Measurements from ENCODE around the gene GFER.
A peak's percentile ranks its signal among the peaks of the same experiment; 100 is the strongest.
"Not testable (repeated sequence)": the region's sequence is repeated elsewhere in the genome, so short reads cannot be mapped to it uniquely, and the experiment has no call there.

Gene GFER

DNA sequence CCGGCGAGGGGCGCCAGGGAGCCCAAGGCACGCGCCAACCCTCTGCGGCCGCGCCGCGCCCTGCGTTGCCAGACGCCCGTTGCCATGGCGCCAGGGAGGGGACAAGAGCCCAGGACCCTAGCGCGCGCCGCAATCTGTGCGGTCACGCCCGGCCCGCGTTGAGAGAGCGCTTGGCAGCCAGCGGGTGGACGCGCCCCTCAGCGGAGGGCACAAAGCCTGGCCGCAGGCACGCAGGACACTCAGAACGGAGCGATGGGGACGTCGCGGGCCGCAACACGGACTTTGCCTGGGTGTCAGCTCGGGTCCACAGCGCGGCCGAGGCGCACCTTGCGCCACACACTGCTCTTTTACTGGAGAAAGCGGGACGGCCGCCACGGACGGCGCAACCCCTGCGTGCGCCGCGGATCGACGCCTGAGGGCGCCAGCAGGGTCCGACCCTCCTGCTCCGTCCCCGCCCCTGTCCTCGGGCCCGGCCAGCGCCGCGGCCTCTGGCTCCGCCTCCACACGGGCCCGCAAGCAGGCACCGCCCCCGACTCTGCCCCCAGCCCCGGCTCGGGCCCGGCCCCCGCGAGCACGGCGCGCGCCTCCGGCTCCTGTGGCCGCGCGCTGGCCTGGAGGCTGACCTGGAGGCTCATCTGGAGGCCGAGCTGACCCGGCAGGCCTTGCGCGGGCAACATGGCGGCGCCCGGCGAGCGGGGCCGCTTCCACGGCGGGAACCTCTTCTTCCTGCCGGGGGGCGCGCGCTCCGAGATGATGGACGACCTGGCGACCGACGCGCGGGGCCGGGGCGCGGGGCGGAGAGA, at the start of gene GFER:
TSS of gene GFER (plus strand) at position 650 of the 803 bp plus-strand sequence. CDS start at position 676, 26 bp downstream.
- Histone ChIP-seq H3K27me3 (ENCODE audit: control insufficient read depth, insufficient read depth, low read length) (peaks cover 20% of the 10 kb centered on the region), H3K9ac (ENCODE audit: low read length) (peak within 1 kb of the TSS; percentile 51), H3K27ac (ENCODE audit: low read depth, low read length) (peak within 1 kb of the TSS; percentile 51), H3K4me3 (ENCODE audit: low read length) (peak within 1 kb of the TSS; percentile 74), H3K36me3 (ENCODE audit: control insufficient read depth, insufficient read depth, low read length) (peaks cover 7% of the 10 kb centered on the region), H3K4me1 (ENCODE audit: control insufficient read depth, insufficient read depth, low read length) (peaks cover 7% of the 10 kb centered on the region)

GRCh38 chr16:1936945-1937479, 47.0 kb upstream of the GFER start:
- Histone ChIP-seq H3K9ac (ENCODE audit: low read length) (no peak overlapping the region), H3K36me3 (ENCODE audit: control insufficient read depth, insufficient read depth, low read length) (peaks cover 7% of the 10 kb centered on the region), H3K4me3 (ENCODE audit: low read length) (no peak overlapping the region), H3K4me1 (ENCODE audit: control insufficient read depth, insufficient read depth, low read length) (peaks cover 3% of the 10 kb centered on the region), H3K27me3 (ENCODE audit: control insufficient read depth, insufficient read depth, low read length) (no peaks in the 10 kb centered on the region), H3K27ac (ENCODE audit: low read depth, low read length) (no peak overlapping the region)

- H3K27ac ChIP-seq (ENCODE audit: low read depth, low read length): no peak overlapping the region
- H3K36me3 ChIP-seq (ENCODE audit: control insufficient read depth, insufficient read depth, low read length): peaks cover 7% of the 10 kb centered on the region
- H3K4me1 ChIP-seq (ENCODE audit: control insufficient read depth, insufficient read depth, low read length): peaks cover 11% of the 10 kb centered on the region
- no peaks in the 10 kb centered on the region for H3K27me3 ChIP-seq (ENCODE audit: control insufficient read depth, insufficient read depth, low read length)
- H3K9ac ChIP-seq (ENCODE audit: low read length): no peak overlapping the region
- H3K4me3 ChIP-seq (ENCODE audit: low read length): no peak overlapping the region
Observed at GRCh38 chr16:1938316-1938715, 45.7 kb upstream of the GFER start.

DNA sequence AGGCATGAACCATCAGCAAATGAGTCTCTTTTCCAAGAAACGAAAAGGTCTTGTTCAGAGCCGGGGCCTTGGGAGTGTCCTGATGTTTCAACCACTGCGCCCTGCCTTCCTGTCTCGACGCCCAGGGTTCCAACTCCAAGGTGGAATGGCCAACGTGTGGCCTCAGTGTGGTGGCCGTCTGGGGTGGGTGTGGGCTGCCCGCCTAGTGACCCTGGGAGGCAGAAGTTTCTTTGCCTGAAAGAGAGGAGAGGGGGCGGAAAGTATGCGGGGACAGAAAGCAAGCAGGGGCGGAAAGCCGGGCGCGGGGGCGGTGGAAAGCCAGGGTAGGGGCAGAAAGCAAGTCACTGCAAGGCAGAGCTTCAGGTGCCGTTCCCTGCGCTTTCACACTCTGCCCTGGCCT, 45.1 kb upstream of the GFER start:
- no peak overlapping the region for H3K27ac ChIP-seq (ENCODE audit: low read depth, low read length)
- no peak overlapping the region for H3K4me3 ChIP-seq (ENCODE audit: low read length)
- H3K4me1 ChIP-seq (ENCODE audit: control insufficient read depth, insufficient read depth, low read length): peaks cover 11% of the 10 kb centered on the region
- no peaks in the 10 kb centered on the region for H3K27me3 ChIP-seq (ENCODE audit: control insufficient read depth, insufficient read depth, low read length)
- H3K9ac ChIP-seq (ENCODE audit: low read length): no peak overlapping the region
- H3K36me3 ChIP-seq (ENCODE audit: control insufficient read depth, insufficient read depth, low read length): peaks cover 7% of the 10 kb centered on the region

DNA sequence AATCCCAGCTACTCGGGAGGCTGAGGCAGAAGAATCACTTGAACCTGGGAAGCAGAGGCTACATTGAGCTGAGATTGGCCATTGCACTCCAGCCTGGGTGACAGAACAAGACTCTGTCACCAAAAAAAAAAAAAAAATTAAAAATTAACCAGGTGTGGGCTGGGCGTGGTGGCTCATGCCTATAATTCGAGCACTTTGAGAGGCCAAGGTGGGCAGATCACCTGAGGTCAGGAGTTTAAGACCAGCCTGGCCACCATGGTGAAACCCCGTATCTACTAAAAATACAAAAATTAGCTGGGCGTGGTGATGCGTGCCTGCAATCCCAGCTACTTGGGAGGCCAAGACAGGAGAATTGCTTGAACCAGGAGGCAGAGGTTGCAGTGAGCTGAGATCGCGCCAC, 44.2 kb upstream of the GFER start:
- not testable (repeated sequence) for H3K9ac ChIP-seq (ENCODE audit: low read length); H3K36me3 ChIP-seq (ENCODE audit: control insufficient read depth, insufficient read depth, low read length); H3K4me3 ChIP-seq (ENCODE audit: low read length); H3K27ac ChIP-seq (ENCODE audit: low read depth, low read length); H3K27me3 ChIP-seq (ENCODE audit: control insufficient read depth, insufficient read depth, low read length)
- peaks cover 11% of the 10 kb centered on the region for H3K4me1 ChIP-seq (ENCODE audit: control insufficient read depth, insufficient read depth, low read length)

- Histone ChIP-seq H3K4me3 (ENCODE audit: low read length) (no peak overlapping the region), H3K27me3 (ENCODE audit: control insufficient read depth, insufficient read depth, low read length) (no peaks in the 10 kb centered on the region), H3K9ac (ENCODE audit: low read length) (no peak overlapping the region), H3K36me3 (ENCODE audit: control insufficient read depth, insufficient read depth, low read length) (peaks cover 7% of the 10 kb centered on the region), H3K27ac (ENCODE audit: low read depth, low read length) (no peak overlapping the region), H3K4me1 (ENCODE audit: control insufficient read depth, insufficient read depth, low read length) (peaks cover 11% of the 10 kb centered on the region)
Observed at GRCh38 chr16:1940273-1941161, 43.5 kb upstream of the GFER start.

GRCh38 chr16:1941162-1942046, 42.6 kb upstream of the GFER start:
- Histone ChIP-seq H3K4me3 (ENCODE audit: low read length) (peak overlapping the region; percentile 90), H3K36me3 (ENCODE audit: control insufficient read depth, insufficient read depth, low read length) (peaks cover 7% of the 10 kb centered on the region), H3K27me3 (ENCODE audit: control insufficient read depth, insufficient read depth, low read length) (no peaks in the 10 kb centered on the region), H3K4me1 (ENCODE audit: control insufficient read depth, insufficient read depth, low read length) (peaks cover 11% of the 10 kb centered on the region), H3K27ac (ENCODE audit: low read depth, low read length) (no peak overlapping the region), H3K9ac (ENCODE audit: low read length) (no peak overlapping the region)

GRCh38 chr16:1942047-1942809, 41.8 kb upstream of the GFER start:
- H3K27ac ChIP-seq (ENCODE audit: low read depth, low read length): peak overlapping the region; percentile 77

DNA sequence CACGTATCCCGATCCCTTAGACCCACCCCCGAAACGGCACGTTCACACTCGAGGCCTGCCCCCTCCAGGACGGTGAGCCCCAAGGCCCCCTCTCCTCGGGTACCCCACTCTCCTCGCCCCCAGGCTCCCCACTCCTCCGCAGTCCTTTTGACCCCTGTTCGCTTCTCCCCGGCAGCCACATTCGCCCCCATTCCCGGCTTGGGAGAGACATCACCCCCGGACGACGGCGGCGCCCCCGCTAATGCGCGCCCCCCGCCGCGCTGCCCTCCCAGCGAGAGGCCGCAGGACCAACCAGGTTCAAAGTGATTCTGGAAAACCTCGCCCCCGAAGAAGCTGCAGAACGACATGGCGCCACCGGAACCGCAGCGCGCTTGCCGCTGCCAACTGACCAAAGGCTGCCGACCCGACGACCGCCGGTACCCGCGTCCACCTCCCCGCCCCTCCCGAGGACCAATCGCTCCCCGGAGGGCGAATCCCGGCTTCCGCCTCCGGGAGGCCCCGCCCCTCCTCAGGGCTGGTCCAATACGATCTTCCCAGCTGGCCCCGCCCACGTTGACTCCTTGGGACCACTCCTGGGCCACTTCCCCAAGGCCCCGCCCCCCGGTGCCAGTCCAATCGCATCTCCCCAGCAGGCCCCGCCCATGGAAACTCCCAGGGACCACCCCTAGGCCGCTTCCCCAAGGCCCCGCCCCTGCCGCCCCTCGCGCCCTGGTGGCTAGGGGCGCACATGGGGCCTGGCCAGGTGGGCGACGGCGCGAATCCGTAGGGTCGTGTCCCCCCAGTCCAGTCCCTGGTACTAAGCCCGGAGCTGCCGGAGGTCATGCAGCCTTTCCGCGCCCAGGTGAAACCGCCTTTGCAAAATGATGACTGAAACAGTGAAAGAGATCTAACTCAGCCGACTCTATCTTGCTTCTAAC, 40.9 kb upstream of the GFER start, which contains the start of gene MSRB1:
TSS of gene MSRB1 (minus strand) at position 390 of the 917 bp plus-strand sequence. CDS start at position 347, 43 bp downstream.
- peak within 1 kb of the TSS; percentile 87 for H3K9ac ChIP-seq (ENCODE audit: low read length)
- peak within 1 kb of the TSS; percentile 77 for H3K27ac ChIP-seq (ENCODE audit: low read depth, low read length)
- H3K36me3 ChIP-seq (ENCODE audit: control insufficient read depth, insufficient read depth, low read length): peaks cover 7% of the 10 kb centered on the region
- peak within 1 kb of the TSS; percentile 90 for H3K4me3 ChIP-seq (ENCODE audit: low read length)
- no peaks in the 10 kb centered on the region for H3K27me3 ChIP-seq (ENCODE audit: control insufficient read depth, insufficient read depth, low read length)
- peaks cover 11% of the 10 kb centered on the region for H3K4me1 ChIP-seq (ENCODE audit: control insufficient read depth, insufficient read depth, low read length)

More at GRCh38 chr16:1942047-1942809, 41.8 kb upstream of the GFER start:
- H3K36me3 ChIP-seq (ENCODE audit: control insufficient read depth, insufficient read depth, low read length): peaks cover 7% of the 10 kb centered on the region
- H3K9ac ChIP-seq (ENCODE audit: low read length): peak overlapping the region; percentile 87
- H3K27me3 ChIP-seq (ENCODE audit: control insufficient read depth, insufficient read depth, low read length): no peaks in the 10 kb centered on the region
- H3K4me3 ChIP-seq (ENCODE audit: low read length): peak overlapping the region; percentile 90
- peaks cover 11% of the 10 kb centered on the region for H3K4me1 ChIP-seq (ENCODE audit: control insufficient read depth, insufficient read depth, low read length)

GRCh38 chr16:1944612-1945199, 39.3 kb upstream of the GFER start:
- Histone ChIP-seq H3K4me3 (ENCODE audit: low read length) (no peak overlapping the region), H3K27me3 (ENCODE audit: control insufficient read depth, insufficient read depth, low read length) (no peaks in the 10 kb centered on the region), H3K27ac (ENCODE audit: low read depth, low read length) (no peak overlapping the region), H3K9ac (ENCODE audit: low read length) (no peak overlapping the region), H3K36me3 (ENCODE audit: control insufficient read depth, insufficient read depth, low read length) (no peaks in the 10 kb centered on the region), H3K4me1 (ENCODE audit: control insufficient read depth, insufficient read depth, low read length) (peaks cover 11% of the 10 kb centered on the region)

Measured in rectal smooth muscle tissue (tissue), 1 donor.